ENCODE measurements around the gene TECTB. TPM values are rescaled to one million over a fixed set of nuclear protein-coding genes. Genes with fewer than 3 reads are reported as not detected.

The TECTB gene
- total and polyA plus RNA-seq, 11 donors: not detected

- intact Hi-C loops (cut with DNase I): no loop called here
- no peak overlapping the region for H3K27ac ChIP-seq
Measured at GRCh38 chr10:112278871-112279270, 4.3 kb upstream of the TECTB start.

GRCh38 chr10:112279433-112279832 is 3.8 kb upstream of the TECTB start:
- H3K9me3 ChIP-seq: no peaks in the 10 kb centered on the region
- H3K27ac ChIP-seq: no peak overlapping the region
- DNase-seq (no peak), ATAC-seq (no peak)
- intact Hi-C loops (cut with DNase I): no loop called here
- no peaks in the 10 kb centered on the region for H3K4me1 ChIP-seq
- H3K4me3 ChIP-seq: no peak overlapping the region
- H3K27me3 ChIP-seq: peaks cover 0 to 7% (median 0%) of the 10 kb centered on the region in 9 donors
- 30 to 47% (median 38%) methylated on average over 3 of the region's 3 CpGs for WGBS, 4 donors
- no peaks in the 10 kb centered on the region for H3K36me3 ChIP-seq
- no peak for TF ChIP-seq CTCF (IDR thresholded peaks at IDR 0.05)
- no peak for TF ChIP-seq POLR2A (IDR thresholded peaks at IDR 0.05)

More at GRCh38 chr10:112278871-112279270, 4.3 kb upstream of the TECTB start:
- 68 to 78% (median 69%) methylated on average over 2 of the region's 2 CpGs for WGBS, 4 donors
- Histone ChIP-seq H3K4me3 (no peak overlapping the region), H3K9me3 (no peaks in the 10 kb centered on the region), H3K36me3 (no peaks in the 10 kb centered on the region), H3K4me1 (no peaks in the 10 kb centered on the region), H3K27me3 (peaks cover 0 to 7% (median 0%) of the 10 kb centered on the region in 9 donors)
- ATAC-seq: no peak
- TF ChIP-seq POLR2A (IDR thresholded peaks at IDR 0.05) (no peak), CTCF (IDR thresholded peaks at IDR 0.05) (no peak)
- no peak for DNase-seq

- Histone ChIP-seq H3K9me3 (no peaks in the 10 kb centered on the region), H3K4me3 (no peak overlapping the region), H3K27ac (no peak overlapping the region), H3K4me1 (no peaks in the 10 kb centered on the region), H3K27me3 (peaks cover 0 to 7% (median 0%) of the 10 kb centered on the region in 9 donors), H3K36me3 (no peaks in the 10 kb centered on the region)
- WGBS, 4 donors: 75 to 90% (median 88%) methylated on average over 2 of the region's 2 CpGs
- ATAC-seq (no peak), DNase-seq (no peak)
- intact Hi-C loops (cut with DNase I): no loop called here
- no peak for TF ChIP-seq CTCF (IDR thresholded peaks at IDR 0.05)
- no peak for TF ChIP-seq POLR2A (IDR thresholded peaks at IDR 0.05)
Measured at GRCh38 chr10:112280205-112280921, 2.8 kb upstream of the TECTB start.

GRCh38 chr10:112282086-112282485 is 1.1 kb upstream of the TECTB start:
- H3K4me1 ChIP-seq: peaks cover 0 to 2% (median 0%) of the 10 kb centered on the region in 12 donors
- no peak for TF ChIP-seq POLR2A (IDR thresholded peaks at IDR 0.05)
- no peak for TF ChIP-seq CTCF (IDR thresholded peaks at IDR 0.05)
- DNase-seq: no peak

More at GRCh38 chr10:112282086-112282485, 1.1 kb upstream of the TECTB start:
- H3K36me3 ChIP-seq: no peaks in the 10 kb centered on the region
- WGBS, 4 donors: 87 to 95% (median 91%) methylated on average over 4 of the region's 4 CpGs
- no peak for ATAC-seq
- H3K27me3 ChIP-seq: peaks cover 0 to 7% (median 0%) of the 10 kb centered on the region in 9 donors
- no peak overlapping the region for H3K27ac ChIP-seq
- intact Hi-C loops (cut with DNase I): no loop called here
- H3K9me3 ChIP-seq: no peaks in the 10 kb centered on the region
- H3K4me3 ChIP-seq: no peak overlapping the region

All from heart left ventricle (tissue), 16 donors.